ENCODE results near the gene MAPK14.

The MAPK14 gene

DNA sequence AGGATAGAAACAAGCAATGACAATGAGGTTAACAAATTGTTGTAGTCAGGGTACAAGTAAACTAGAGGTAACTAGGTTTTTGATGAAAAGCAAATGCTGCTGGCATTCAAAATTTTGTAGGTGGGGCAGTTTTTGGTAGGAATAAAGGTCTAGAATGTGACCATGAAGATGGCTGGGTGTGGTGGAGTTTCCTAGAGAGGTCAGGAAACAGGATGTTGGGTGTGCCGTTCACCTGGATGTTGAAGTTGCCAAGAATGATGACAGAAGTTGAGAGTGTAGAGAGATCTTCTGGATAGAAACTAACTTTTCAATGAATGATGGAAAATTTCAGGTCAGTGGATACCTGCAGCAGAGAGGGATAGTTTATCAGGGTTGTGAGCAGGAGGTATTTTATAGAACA, 22.7 kb downstream of the MAPK14 start:
- Histone ChIP-seq H3K27ac (replicated peaks) (no peak overlapping the region), H3K27me3 (ENCODE audit: insufficient read depth, poor library complexity, severe bottlenecking) (no peaks in the 10 kb centered on the region), H3K4me3 (replicated peaks; ENCODE audit: insufficient read depth, low read length) (no peak overlapping the region)
- TF ChIP-seq, protein P1, sequence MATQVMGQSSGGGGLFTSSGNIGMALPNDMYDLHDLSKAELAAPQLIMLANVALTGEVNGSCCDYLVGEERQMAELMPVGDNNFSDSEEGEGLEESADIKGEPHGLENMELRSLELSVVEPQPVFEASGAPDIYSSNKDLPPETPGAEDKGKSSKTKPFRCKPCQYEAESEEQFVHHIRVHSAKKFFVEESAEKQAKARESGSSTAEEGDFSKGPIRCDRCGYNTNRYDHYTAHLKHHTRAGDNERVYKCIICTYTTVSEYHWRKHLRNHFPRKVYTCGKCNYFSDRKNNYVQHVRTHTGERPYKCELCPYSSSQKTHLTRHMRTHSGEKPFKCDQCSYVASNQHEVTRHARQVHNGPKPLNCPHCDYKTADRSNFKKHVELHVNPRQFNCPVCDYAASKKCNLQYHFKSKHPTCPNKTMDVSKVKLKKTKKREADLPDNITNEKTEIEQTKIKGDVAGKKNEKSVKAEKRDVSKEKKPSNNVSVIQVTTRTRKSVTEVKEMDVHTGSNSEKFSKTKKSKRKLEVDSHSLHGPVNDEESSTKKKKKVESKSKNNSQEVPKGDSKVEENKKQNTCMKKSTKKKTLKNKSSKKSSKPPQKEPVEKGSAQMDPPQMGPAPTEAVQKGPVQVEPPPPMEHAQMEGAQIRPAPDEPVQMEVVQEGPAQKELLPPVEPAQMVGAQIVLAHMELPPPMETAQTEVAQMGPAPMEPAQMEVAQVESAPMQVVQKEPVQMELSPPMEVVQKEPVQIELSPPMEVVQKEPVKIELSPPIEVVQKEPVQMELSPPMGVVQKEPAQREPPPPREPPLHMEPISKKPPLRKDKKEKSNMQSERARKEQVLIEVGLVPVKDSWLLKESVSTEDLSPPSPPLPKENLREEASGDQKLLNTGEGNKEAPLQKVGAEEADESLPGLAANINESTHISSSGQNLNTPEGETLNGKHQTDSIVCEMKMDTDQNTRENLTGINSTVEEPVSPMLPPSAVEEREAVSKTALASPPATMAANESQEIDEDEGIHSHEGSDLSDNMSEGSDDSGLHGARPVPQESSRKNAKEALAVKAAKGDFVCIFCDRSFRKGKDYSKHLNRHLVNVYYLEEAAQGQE (IDR thresholded peaks at IDR 0.05; ENCODE audit: insufficient replicate concordance, low read depth), result no peak
- TF ChIP-seq, protein P2, sequence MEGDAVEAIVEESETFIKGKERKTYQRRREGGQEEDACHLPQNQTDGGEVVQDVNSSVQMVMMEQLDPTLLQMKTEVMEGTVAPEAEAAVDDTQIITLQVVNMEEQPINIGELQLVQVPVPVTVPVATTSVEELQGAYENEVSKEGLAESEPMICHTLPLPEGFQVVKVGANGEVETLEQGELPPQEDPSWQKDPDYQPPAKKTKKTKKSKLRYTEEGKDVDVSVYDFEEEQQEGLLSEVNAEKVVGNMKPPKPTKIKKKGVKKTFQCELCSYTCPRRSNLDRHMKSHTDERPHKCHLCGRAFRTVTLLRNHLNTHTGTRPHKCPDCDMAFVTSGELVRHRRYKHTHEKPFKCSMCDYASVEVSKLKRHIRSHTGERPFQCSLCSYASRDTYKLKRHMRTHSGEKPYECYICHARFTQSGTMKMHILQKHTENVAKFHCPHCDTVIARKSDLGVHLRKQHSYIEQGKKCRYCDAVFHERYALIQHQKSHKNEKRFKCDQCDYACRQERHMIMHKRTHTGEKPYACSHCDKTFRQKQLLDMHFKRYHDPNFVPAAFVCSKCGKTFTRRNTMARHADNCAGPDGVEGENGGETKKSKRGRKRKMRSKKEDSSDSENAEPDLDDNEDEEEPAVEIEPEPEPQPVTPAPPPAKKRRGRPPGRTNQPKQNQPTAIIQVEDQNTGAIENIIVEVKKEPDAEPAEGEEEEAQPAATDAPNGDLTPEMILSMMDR (IDR thresholded peaks at IDR 0.05; ENCODE audit: insufficient read depth, low read length), result no peak
- TF ChIP-seq GABPA (IDR thresholded peaks at IDR 0.05; ENCODE audit: low read depth), result no peak
- TF ChIP-seq POLR2AphosphoS5 (IDR thresholded peaks at IDR 0.05; ENCODE audit: low read depth), result no peak
- no peak for TF ChIP-seq SPI1 (IDR thresholded peaks at IDR 0.05; ENCODE audit: borderline replicate concordance, low read depth)
- DNase-seq (ENCODE audit: low read depth in 1 of 2, low spot score in 1 of 2), result no peak

DNA sequence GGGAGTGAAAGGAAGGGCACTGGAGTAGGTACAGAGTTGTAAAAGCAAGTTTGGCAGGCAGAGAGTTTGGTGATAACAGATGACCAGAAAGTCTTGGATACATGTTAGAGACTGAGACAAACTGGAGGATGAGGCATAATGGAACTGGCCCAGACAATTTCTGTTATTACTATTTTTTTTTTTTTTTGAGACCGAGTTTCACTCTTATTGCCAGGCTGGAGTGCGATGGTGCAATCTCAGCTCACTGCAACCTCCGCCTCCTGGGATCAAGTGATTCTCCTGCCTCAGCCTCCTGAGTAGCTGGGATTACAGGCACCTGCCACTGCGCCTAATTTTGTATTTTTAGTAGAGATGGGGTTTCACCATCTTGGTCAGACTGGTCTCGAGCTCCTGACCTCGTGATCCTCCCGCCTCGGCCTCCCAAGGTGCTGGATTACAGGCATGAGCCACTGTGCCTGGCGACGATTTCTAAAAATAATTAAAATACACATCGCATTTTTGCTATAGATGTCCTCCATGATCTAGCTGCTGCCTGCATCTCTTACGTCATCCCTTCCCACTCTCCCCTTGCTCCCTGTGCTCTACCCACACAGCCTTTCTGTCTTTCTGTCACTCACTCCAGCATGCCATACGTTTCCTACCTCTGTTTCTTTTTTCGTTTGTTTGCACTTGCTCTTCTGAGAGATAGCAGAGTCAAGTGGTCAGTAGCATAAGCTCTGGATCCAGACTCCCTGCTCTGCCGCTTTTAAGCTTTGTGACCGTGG, 23.5 kb downstream of the MAPK14 start:
- Histone ChIP-seq H3K4me3 (replicated peaks; ENCODE audit: insufficient read depth, low read length) (no peak overlapping the region), H3K27ac (replicated peaks) (no peak overlapping the region), H3K27me3 (ENCODE audit: insufficient read depth, poor library complexity, severe bottlenecking) (no peaks in the 10 kb centered on the region)
- TF ChIP-seq, protein P2 (IDR thresholded peaks at IDR 0.05; ENCODE audit: insufficient read depth, low read length), result no peak
- TF ChIP-seq GABPA (IDR thresholded peaks at IDR 0.05; ENCODE audit: low read depth), result no peak
- no peak for TF ChIP-seq POLR2AphosphoS5 (IDR thresholded peaks at IDR 0.05; ENCODE audit: low read depth)
- no peak for TF ChIP-seq SPI1 (IDR thresholded peaks at IDR 0.05; ENCODE audit: borderline replicate concordance, low read depth)
- TF ChIP-seq, protein P1 (IDR thresholded peaks at IDR 0.05; ENCODE audit: insufficient replicate concordance, low read depth), result no peak
- DNase-seq (ENCODE audit: low read depth in 1 of 2, low spot score in 1 of 2), result no peak

- Histone ChIP-seq H3K4me3 (replicated peaks; ENCODE audit: insufficient read depth, low read length) (no peak overlapping the region), H3K27me3 (ENCODE audit: insufficient read depth, poor library complexity, severe bottlenecking) (no peaks in the 10 kb centered on the region), H3K27ac (replicated peaks) (no peak overlapping the region)
- no peak for DNase-seq (ENCODE audit: low read depth in 1 of 2, low spot score in 1 of 2)
- TF ChIP-seq, protein P2 (IDR thresholded peaks at IDR 0.05; ENCODE audit: insufficient read depth, low read length), result no peak
- TF ChIP-seq, protein P1 (IDR thresholded peaks at IDR 0.05; ENCODE audit: insufficient replicate concordance, low read depth), result no peak
- no peak for TF ChIP-seq POLR2AphosphoS5 (IDR thresholded peaks at IDR 0.05; ENCODE audit: low read depth)
- TF ChIP-seq SPI1 (IDR thresholded peaks at IDR 0.05; ENCODE audit: borderline replicate concordance, low read depth), result no peak
- no peak for TF ChIP-seq GABPA (IDR thresholded peaks at IDR 0.05; ENCODE audit: low read depth)
Measured at GRCh38 chr6:36052097-36052496, 24.5 kb downstream of the MAPK14 start.
